ENCODE measurements around the gene PARP3. TPM values are rescaled to one million over a fixed set of nuclear protein-coding genes. Genes with fewer than 3 reads are reported as not detected.

Gene PARP3
- total RNA-seq, 1 donor from 2014 or later, result 14.3 TPM

DNA sequence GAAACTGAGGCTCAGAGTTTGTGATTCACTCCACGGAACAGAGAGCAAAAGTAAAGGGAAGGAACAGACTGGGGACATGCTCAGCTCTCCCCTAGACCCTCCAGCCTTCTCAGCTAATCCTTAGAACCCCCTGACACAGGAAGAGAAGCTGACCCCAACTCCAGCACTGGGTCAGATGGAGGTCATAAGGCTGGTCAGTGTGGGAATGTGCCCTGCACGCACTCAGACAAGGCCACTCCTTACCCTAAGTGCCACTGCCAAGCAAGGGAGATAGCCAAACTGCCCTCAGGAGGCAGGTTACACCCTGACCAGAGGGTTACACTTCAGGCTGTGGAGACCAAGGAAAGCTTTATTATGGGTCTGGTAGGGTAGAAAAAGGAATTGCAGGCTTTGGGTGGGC, 52.4 kb downstream of the PARP3 start:
- Histone ChIP-seq H3K27ac (replicated peaks) (peak overlapping the region; percentile 84), H3K4me1 (peaks cover 38% of the 10 kb centered on the region), H3K9me3 (replicated peaks) (no peaks in the 10 kb centered on the region), H3K4me3 (peak overlapping the region; percentile 82), H3K36me3 (peaks cover 32% of the 10 kb centered on the region), H3K27me3 (ENCODE audit: low read depth) (no peaks in the 10 kb centered on the region)
- intact Hi-C loops (cut with micrococcal nuclease), result no loop called here
- DNase-seq, result no peak
- TF ChIP-seq CTCF (IDR thresholded peaks at IDR 0.05; ENCODE audit: borderline replicate concordance), result no peak

DNA sequence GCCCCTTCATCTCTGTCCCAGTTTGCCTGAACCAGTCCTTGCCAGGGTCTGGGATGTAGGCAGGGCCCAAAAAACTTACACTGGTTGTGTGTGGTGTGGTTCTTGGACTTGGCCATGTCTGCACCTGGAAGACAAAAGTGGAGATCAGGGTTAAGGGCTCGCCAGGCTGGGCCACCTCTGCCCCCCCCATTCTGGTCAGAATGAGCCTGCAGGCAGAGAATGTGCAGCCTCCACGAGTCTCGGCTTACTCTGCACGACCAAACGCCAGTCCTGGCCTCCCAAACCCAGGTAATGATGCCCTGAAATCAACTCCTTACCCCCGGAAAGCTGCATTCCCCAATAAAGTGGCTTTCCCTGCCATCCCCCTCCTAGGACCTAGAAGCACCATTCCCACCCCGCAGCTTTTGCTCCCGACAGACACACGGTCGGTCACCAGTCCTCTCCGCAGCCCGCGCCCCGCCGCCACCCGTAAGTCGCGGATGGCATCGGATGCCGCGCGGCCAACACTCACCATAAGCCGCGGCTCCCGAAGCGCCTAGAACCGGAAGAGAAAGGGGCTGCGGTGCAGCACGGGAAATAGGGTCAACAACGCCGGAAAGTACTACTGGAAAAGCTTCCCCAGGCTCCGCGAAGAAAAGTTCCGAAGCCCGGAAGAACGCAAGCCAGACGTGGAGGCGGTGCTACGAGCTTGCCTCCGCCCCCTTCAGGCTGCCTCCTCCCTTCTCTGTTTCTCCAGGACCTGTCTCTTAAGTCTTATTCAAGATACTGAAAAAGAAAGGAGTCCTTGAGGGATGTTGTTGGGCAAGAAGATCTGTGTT, 53.4 kb downstream of the PARP3 start, which contains the start of gene RPL29:
RPL29 (minus strand) TSS at position 550 of the 818 bp plus-strand sequence; CDS start at position 116, 434 bp downstream.
- DNase-seq, result peak; percentile 90
- TF ChIP-seq CTCF (IDR thresholded peaks at IDR 0.05; ENCODE audit: borderline replicate concordance), result peak; percentile 41
- Histone ChIP-seq H3K27ac (replicated peaks) (peak within 1 kb of the TSS; percentile 84), H3K4me3 (peak within 1 kb of the TSS; percentile 82), H3K4me1 (peaks cover 34% of the 10 kb centered on the region), H3K27me3 (ENCODE audit: low read depth) (no peaks in the 10 kb centered on the region), H3K9me3 (replicated peaks) (no peaks in the 10 kb centered on the region), H3K36me3 (peaks cover 32% of the 10 kb centered on the region)
- intact Hi-C loops (cut with micrococcal nuclease), result no loop called here

GRCh38 chr3:51997172-51997571, 55.0 kb downstream of the PARP3 start:
- Histone ChIP-seq H3K27ac (replicated peaks) (no peak overlapping the region), H3K36me3 (peaks cover 26% of the 10 kb centered on the region), H3K9me3 (replicated peaks) (no peaks in the 10 kb centered on the region), H3K27me3 (ENCODE audit: low read depth) (no peaks in the 10 kb centered on the region), H3K4me1 (peaks cover 40% of the 10 kb centered on the region), H3K4me3 (no peak overlapping the region)
- no peak for DNase-seq
- TF ChIP-seq CTCF (IDR thresholded peaks at IDR 0.05; ENCODE audit: borderline replicate concordance), result no peak
- intact Hi-C loops (cut with micrococcal nuclease), result no loop called here

DNA sequence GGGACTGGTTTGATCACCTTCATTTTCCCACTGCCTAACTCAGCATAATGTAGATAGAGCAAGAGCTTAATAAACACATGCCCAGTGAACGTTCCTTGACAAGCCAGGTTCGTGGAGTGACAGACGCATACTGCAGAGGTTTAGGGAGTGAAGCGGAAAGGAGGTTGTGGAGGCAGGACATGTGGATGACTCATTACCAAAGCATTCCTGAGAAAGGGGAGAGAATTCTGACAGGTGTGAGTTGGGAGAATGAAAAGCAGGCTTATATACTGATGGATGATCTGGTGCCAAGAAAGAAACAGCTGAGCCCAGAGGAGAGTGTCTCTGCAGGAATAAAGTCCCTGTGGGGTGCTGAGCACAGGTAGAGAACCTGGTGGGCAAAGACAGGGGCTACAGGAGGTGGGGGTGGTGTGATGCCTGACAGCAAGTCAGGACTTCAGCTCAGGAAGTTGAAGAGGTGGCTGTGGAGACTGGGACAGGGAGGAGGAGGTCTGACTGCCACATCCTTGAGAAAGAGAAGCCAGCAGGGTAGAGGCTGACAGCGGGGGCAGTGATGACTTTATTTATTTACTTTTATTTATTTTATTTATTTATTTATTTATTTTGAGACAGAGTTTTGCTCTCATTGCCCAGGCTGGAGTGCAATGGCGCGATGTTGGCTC, 55.9 kb downstream of the PARP3 start:
- DNase-seq, result no peak
- Histone ChIP-seq H3K4me1 (peaks cover 35% of the 10 kb centered on the region), H3K27me3 (ENCODE audit: low read depth) (no peaks in the 10 kb centered on the region), H3K9me3 (replicated peaks) (no peaks in the 10 kb centered on the region), H3K36me3 (peaks cover 20% of the 10 kb centered on the region), H3K27ac (replicated peaks) (no peak overlapping the region), H3K4me3 (no peak overlapping the region)
- intact Hi-C loops (cut with micrococcal nuclease), result no loop called here
- no peak for TF ChIP-seq CTCF (IDR thresholded peaks at IDR 0.05; ENCODE audit: borderline replicate concordance)

Other genes with a start within 250 kb of the PARP3 start
- 0.41 TPM for gene GRM2, start 235.3 kb upstream of the PARP3 start, total RNA-seq
- not detected for gene IQCF6, start 163.1 kb upstream of the PARP3 start, total RNA-seq
- not detected for gene IQCF2, start 80.7 kb upstream of the PARP3 start, total RNA-seq
- not detected for gene IQCF5, start 66.8 kb upstream of the PARP3 start, total RNA-seq
- gene IQCF1, start 39.0 kb upstream of the PARP3 start, total RNA-seq, result not detected
- 8.6 TPM for gene RRP9, start 459 bp upstream of the PARP3 start, total RNA-seq
- gene GPR62, start 13.0 kb downstream of the PARP3 start, total RNA-seq, result 0.16 TPM
- 73.0 TPM for gene PCBP4, start 25.1 kb downstream of the PARP3 start, total RNA-seq
- gene ABHD14B, start 31.7 kb downstream of the PARP3 start, total RNA-seq, result 14.6 TPM
- gene ABHD14A, start 32.7 kb downstream of the PARP3 start, total RNA-seq, result 25.8 TPM
- 20.2 TPM for gene ACY1, start 41.2 kb downstream of the PARP3 start, total RNA-seq
- 621 TPM for gene RPL29, start 53.5 kb downstream of the PARP3 start, total RNA-seq
- gene DUSP7, start 114.2 kb downstream of the PARP3 start, total RNA-seq, result 23.1 TPM
- 1.2 TPM for gene POC1A, start 212.1 kb downstream of the PARP3 start, total RNA-seq